SK-N-SH (cell line): ENCODE results near the gene PLD6. TPM values are rescaled to one million over a fixed set of nuclear protein-coding genes. Genes with fewer than 3 reads are reported as not detected.

Experiments
- CTCF ChIA-PET: fragments of 300-600, 350-600 bp; formaldehyde crosslinking; extraction: SDS; loops from one replicate; lab custom pipeline; 2021; lab: Yijun Ruan, JAX
- POLR2A ChIA-PET: fragments of 350-600 bp; sonication (Branson Sonifier 250); formaldehyde crosslinking; extraction: SDS; loops from one replicate; lab custom pipeline; 2020; ENCODE audit warnings: antibody characterized with exemption, inconsistent platforms; lab: Yijun Ruan, JAX
- DNase-seq: peaks from one replicate; pipeline ENCODE4 v3.0.0; 2012
- H2AFZ ChIP-seq: fragments of 200-600 bp; sonication (generic); 2 replicates; pipeline ENCODE4 v1.8.1; 2016; ENCODE audit warnings: antibody characterized with exemption, mild to moderate bottlenecking, low read depth
- H3F3A ChIP-seq: fragments of 200-600 bp; sonication (generic); replicated peaks from 2 replicates; pipeline ENCODE3; 2016; ENCODE audit warnings: antibody characterized with exemption, mild to moderate bottlenecking; ENCODE audit not compliant: insufficient read depth
- H3K27ac ChIP-seq, 2 experiments: fragments of 200-500 bp in 1 of 2; fragments of 200-600 bp in 1 of 2; sonication (Bioruptor generic) in 1 of 2; sonication (generic), shearing (Covaris generic) in 1 of 2; 2 replicates each; pipeline versions ENCODE4 v1.5.1 to v1.6.1; 2014 to 2016; ENCODE audit warnings: low read depth in 2 of 2, inconsistent platforms in 1 of 2, low read length in 1 of 2, mild to moderate bottlenecking in 1 of 2, mixed read lengths in 1 of 2
- H3K27me3 ChIP-seq: fragments of 200-600 bp; sonication (generic), shearing (Covaris generic); 2 replicates; pipeline ENCODE4 v1.6.1; 2016; ENCODE audit warnings: mixed run types; ENCODE audit not compliant: insufficient read depth
- H3K36me3 ChIP-seq, 2 experiments: fragments of 200-500 bp in 1 of 2; fragments of 200-600 bp in 1 of 2; sonication (Bioruptor generic) in 1 of 2; sonication (generic) in 1 of 2; replicated peaks in 1 of 2; 2 replicates each; pipeline versions ENCODE3 to v1.5.1; 2014 to 2016; ENCODE audit warnings: low read length in 1 of 2, mild to moderate bottlenecking in 1 of 2; ENCODE audit not compliant: insufficient read depth in 2 of 2, control insufficient read depth in 1 of 2
- H3K4me1 ChIP-seq, 2 experiments: fragments of 200-500 bp in 1 of 2; fragments of 200-600 bp in 1 of 2; sonication (Bioruptor generic) in 1 of 2; sonication (generic), shearing (Covaris generic) in 1 of 2; 2 replicates each; pipeline versions ENCODE4 v1.5.1 to v1.6.1; 2014 to 2016; ENCODE audit warnings: low read depth in 1 of 2, low read length in 1 of 2, mixed run types in 1 of 2; ENCODE audit not compliant: insufficient read depth in 2 of 2, control insufficient read depth in 1 of 2
- H3K4me2 ChIP-seq: fragments of 200-600 bp; sonication (generic), shearing (Covaris generic); 2 replicates; pipeline ENCODE4 v1.6.1; 2017; ENCODE audit warnings: mixed run types
- H3K4me3 ChIP-seq, 2 experiments: fragments of 200-500 bp in 1 of 2; fragments of 200-600 bp in 1 of 2; sonication (Bioruptor generic) in 1 of 2; sonication (generic), shearing (Covaris generic) in 1 of 2; 2 replicates each; pipeline versions ENCODE4 v1.5.1 to v1.8.1; 2014 to 2016; ENCODE audit warnings: low read depth in 2 of 2, inconsistent platforms in 1 of 2, low read length in 1 of 2, mild to moderate bottlenecking in 1 of 2, mixed read lengths in 1 of 2, moderate library complexity in 1 of 2
- H3K79me2 ChIP-seq: fragments of 200-600 bp; sonication (generic); 2 replicates; pipeline ENCODE4 v1.8.1; 2017; ENCODE audit warnings: mild to moderate bottlenecking; ENCODE audit not compliant: insufficient read depth
- H3K9ac ChIP-seq: fragments of 200-600 bp; sonication (generic); 2 replicates; pipeline ENCODE4 v1.6.1; 2017; ENCODE audit warnings: mixed run types
- H3K9me2 ChIP-seq: fragments of 200-600 bp; sonication (generic); 2 replicates; pipeline ENCODE4 v1.6.1; 2017; ENCODE audit warnings: mixed run types
- H3K9me3 ChIP-seq: fragments of 200-600 bp; sonication (generic); 2 replicates; pipeline ENCODE4 v1.6.1; 2017; ENCODE audit warnings: mixed run types, mild to moderate bottlenecking, moderate library complexity
- H4K20me1 ChIP-seq: fragments of 200-600 bp; sonication (generic); 2 replicates; pipeline ENCODE4 v1.6.1; 2017; ENCODE audit warnings: mild to moderate bottlenecking, mixed run types; ENCODE audit not compliant: insufficient read depth
- CHD2 ChIP-seq: fragments of 150-350 bp; IDR thresholded peaks from 2 replicates; pipeline ENCODE4 v1.6.1; 2018; ENCODE audit warnings: low read length; ENCODE audit not compliant: partially characterized antibody
- ELF1 ChIP-seq: IDR thresholded peaks from 2 replicates; pipeline ENCODE4 v1.4.0; 2012
- EP300 ChIP-seq, 2 experiments: IDR thresholded peaks; 2 replicates each; pipeline versions ENCODE4 v1.4.0 to v1.6.1; 2012; ENCODE audit warnings: borderline replicate concordance in 1 of 2, low read depth in 1 of 2, low read length in 1 of 2
- EZH2phosphoT487 ChIP-seq: fragments of 200-600 bp; sonication (generic); IDR thresholded peaks from 2 replicates; pipeline ENCODE4 v1.6.1; 2017; ENCODE audit warnings: low read depth, mixed run types, mild to moderate bottlenecking, antibody characterized with exemption, moderate library complexity, borderline replicate concordance
- FOSL2 ChIP-seq: IDR thresholded peaks from 2 replicates; pipeline ENCODE4 v1.4.0; 2012; ENCODE audit warnings: low read depth, mild to moderate bottlenecking, moderate library complexity, borderline replicate concordance
- GATA2 ChIP-seq: sonication (generic); formaldehyde crosslinking; IDR thresholded peaks from 2 replicates; pipeline ENCODE4 v1.5.0; 2020; ENCODE audit warnings: mild to moderate bottlenecking, missing genetic modification reagents
- MEF2A ChIP-seq: IDR thresholded peaks from 2 replicates; pipeline ENCODE4 v1.4.0; 2012; ENCODE audit warnings: low read depth, borderline replicate concordance
- MXI1 ChIP-seq: IDR thresholded peaks from 2 replicates; pipeline ENCODE4 v1.6.1; 2012; ENCODE audit warnings: mild to moderate bottlenecking, low read depth, low read length, improper control_type of control experiment
- NFIC ChIP-seq: IDR thresholded peaks from 2 replicates; pipeline ENCODE4 v1.4.0; 2012; ENCODE audit warnings: borderline replicate concordance
- NRF1 ChIP-seq: IDR thresholded peaks from 2 replicates; pipeline ENCODE4 v1.6.1; 2012; ENCODE audit warnings: low read depth, mild to moderate bottlenecking, low read length
- RAD21 ChIP-seq: IDR thresholded peaks from 2 replicates; pipeline ENCODE4 v1.6.1; 2012; ENCODE audit warnings: mild to moderate bottlenecking, low read length
- SIN3A ChIP-seq: IDR thresholded peaks from 2 replicates; pipeline ENCODE4 v1.6.1; 2012; ENCODE audit warnings: low read depth, mild to moderate bottlenecking, low read length, moderate library complexity, borderline replicate concordance
- TAF1 ChIP-seq: IDR thresholded peaks from 2 replicates; pipeline ENCODE4 v1.6.1; 2012; ENCODE audit warnings: low read depth, mild to moderate bottlenecking, low read length, moderate library complexity, borderline replicate concordance
- TCF12 ChIP-seq: IDR thresholded peaks from 2 replicates; pipeline ENCODE4 v1.4.0; 2012
- USF1 ChIP-seq: IDR thresholded peaks from 2 replicates; pipeline ENCODE4 v1.4.0; 2012; ENCODE audit warnings: low read depth, borderline replicate concordance
- USF2 ChIP-seq: fragments of 150-350 bp; IDR thresholded peaks from 2 replicates; pipeline ENCODE4 v1.6.1; 2017; ENCODE audit warnings: antibody characterized with exemption, low read length, low read depth, borderline replicate concordance
- YY1 ChIP-seq: IDR thresholded peaks from 2 replicates; pipeline ENCODE4 v1.4.0; 2012; ENCODE audit warnings: low read depth, mild to moderate bottlenecking
- ZBTB33 ChIP-seq: IDR thresholded peaks from 2 replicates; pipeline ENCODE4 v1.4.0; 2012; ENCODE audit warnings: low read depth, borderline replicate concordance
- WGBS: methylation state at CpG from one replicate; pipeline ENCODE4 v1.1.6; 2017; ENCODE audit warnings: low lambda C conversion rate; 5-methylcytosine and 5-hydroxymethylcytosine counted together
- polyA plus RNA-seq, 3 experiments: library from polyadenylated mRNA; depleted of rRNA; stranded (reverse); fragments of >200 nt; gene quantifications; 2 replicates each; pipeline ENCODE4 v1.2.3, GENCODE V29; 2012
- TF ChIP-seq, protein P1 (sequence below): IDR thresholded peaks from 2 replicates; pipeline ENCODE4 v1.4.0; 2012; ENCODE audit warnings: low read depth
- TF ChIP-seq, protein P2 (sequence below): fragments of 200-600 bp; sonication (generic); IDR thresholded peaks from 2 replicates; pipeline ENCODE4 v1.6.1; 2017; ENCODE audit warnings: antibody characterized with exemption, mild to moderate bottlenecking, moderate library complexity
- TF ChIP-seq, protein P3 (sequence below): IDR thresholded peaks from 2 replicates; pipeline ENCODE4; 2012

The PLD6 gene, protein sequence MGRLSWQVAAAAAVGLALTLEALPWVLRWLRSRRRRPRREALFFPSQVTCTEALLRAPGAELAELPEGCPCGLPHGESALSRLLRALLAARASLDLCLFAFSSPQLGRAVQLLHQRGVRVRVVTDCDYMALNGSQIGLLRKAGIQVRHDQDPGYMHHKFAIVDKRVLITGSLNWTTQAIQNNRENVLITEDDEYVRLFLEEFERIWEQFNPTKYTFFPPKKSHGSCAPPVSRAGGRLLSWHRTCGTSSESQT
- 3.7 and 4.5 TPM in 2 replicates for polyA plus RNA-seq (2012; rRNA removed)
- 4.3 and 4.9 TPM in 2 replicates for polyA plus RNA-seq (2012; cell fraction: cytosol; rRNA removed)
- 3.8 and 6.5 TPM in 2 replicates for polyA plus RNA-seq (2012; cell fraction: nucleus; rRNA removed)

- Histone ChIP-seq H4K20me1 (no peaks in the 10 kb centered on the region), H3K79me2 (peaks cover 12% of the 10 kb centered on the region; the same call in 1 of the 2 replicates), H3K9me3 (no peaks in the 10 kb centered on the region), H3K9me2 (no peaks in the 10 kb centered on the region), H3K27me3 (no peaks in the 10 kb centered on the region), H3F3A (peaks cover 17% of the 10 kb centered on the region), H2AFZ (peak within 1 kb of the TSS; percentile 87), H3K4me1 (peaks cover 20 to 29% of the 10 kb centered on the region in 2 experiments; a peak in 3 of 4 replicates), H3K4me2 (peak within 1 kb of the TSS; percentile 99), H3K27ac (peak within 1 kb of the TSS in 1 of 2 experiments; percentile 40; a peak in 3 of 4 replicates), H3K36me3 (peaks cover 0 to 2% of the 10 kb centered on the region in 2 experiments), H3K4me3 (peak within 1 kb of the TSS; percentile 57 to 65), H3K9ac (peak within 1 kb of the TSS; percentile 76)
- CTCF ChIA-PET = interaction anchor here (1.5 kb wide), 1 partner anchor 15 kb away, joined by 3 read pairs; no protein-coding TSS in a partner anchor
- DNase-seq = peak; percentile 96
- POLR2A ChIA-PET = interaction anchor here (1.0 to 1.9 kb wide), 2 partner anchors 8 to 31 kb away, joined by 3 to 5 read pairs; partner anchors contain the start of gene FLCN
- TF ChIP-seq FOSL2 = no peak
- no peak for TF ChIP-seq ZBTB33
- TF ChIP-seq, protein P1, sequence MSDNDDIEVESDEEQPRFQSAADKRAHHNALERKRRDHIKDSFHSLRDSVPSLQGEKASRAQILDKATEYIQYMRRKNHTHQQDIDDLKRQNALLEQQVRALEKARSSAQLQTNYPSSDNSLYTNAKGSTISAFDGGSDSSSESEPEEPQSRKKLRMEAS = peak; percentile 96
- no peak for TF ChIP-seq MEF2A
- peak; percentile 40 for TF ChIP-seq CHD2
- TF ChIP-seq EZH2phosphoT487 = no peak
- TF ChIP-seq, protein P2, sequence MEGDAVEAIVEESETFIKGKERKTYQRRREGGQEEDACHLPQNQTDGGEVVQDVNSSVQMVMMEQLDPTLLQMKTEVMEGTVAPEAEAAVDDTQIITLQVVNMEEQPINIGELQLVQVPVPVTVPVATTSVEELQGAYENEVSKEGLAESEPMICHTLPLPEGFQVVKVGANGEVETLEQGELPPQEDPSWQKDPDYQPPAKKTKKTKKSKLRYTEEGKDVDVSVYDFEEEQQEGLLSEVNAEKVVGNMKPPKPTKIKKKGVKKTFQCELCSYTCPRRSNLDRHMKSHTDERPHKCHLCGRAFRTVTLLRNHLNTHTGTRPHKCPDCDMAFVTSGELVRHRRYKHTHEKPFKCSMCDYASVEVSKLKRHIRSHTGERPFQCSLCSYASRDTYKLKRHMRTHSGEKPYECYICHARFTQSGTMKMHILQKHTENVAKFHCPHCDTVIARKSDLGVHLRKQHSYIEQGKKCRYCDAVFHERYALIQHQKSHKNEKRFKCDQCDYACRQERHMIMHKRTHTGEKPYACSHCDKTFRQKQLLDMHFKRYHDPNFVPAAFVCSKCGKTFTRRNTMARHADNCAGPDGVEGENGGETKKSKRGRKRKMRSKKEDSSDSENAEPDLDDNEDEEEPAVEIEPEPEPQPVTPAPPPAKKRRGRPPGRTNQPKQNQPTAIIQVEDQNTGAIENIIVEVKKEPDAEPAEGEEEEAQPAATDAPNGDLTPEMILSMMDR = no peak
- TF ChIP-seq NFIC = peak; percentile 88
- peak; percentile 93 for TF ChIP-seq MXI1
- no peak; a peak in 1 of 4 replicates for TF ChIP-seq EP300 (IDR thresholded peaks at IDR 0.05; ENCODE audit: borderline replicate concordance in 1 of 2, low read depth in 1 of 2, low read length in 1 of 2)
- TF ChIP-seq, protein P3, sequence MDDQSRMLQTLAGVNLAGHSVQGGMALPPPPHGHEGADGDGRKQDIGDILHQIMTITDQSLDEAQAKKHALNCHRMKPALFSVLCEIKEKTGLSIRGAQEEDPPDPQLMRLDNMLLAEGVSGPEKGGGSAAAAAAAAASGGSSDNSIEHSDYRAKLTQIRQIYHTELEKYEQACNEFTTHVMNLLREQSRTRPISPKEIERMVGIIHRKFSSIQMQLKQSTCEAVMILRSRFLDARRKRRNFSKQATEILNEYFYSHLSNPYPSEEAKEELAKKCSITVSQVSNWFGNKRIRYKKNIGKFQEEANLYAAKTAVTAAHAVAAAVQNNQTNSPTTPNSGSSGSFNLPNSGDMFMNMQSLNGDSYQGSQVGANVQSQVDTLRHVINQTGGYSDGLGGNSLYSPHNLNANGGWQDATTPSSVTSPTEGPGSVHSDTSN = 0 out of 2 replicates have a peak, but pooled peaks have one; percentile 11
- TF ChIP-seq TAF1 = no peak
- no peak for TF ChIP-seq SIN3A
- no peak for TF ChIP-seq RAD21
- peak; percentile 91 for TF ChIP-seq USF1
- no peak for TF ChIP-seq ELF1
- peak; percentile 75 for TF ChIP-seq USF2
- TF ChIP-seq YY1 = no peak
- no peak for TF ChIP-seq GATA2 (CRISPR knock-in tag)
- TF ChIP-seq NRF1 = peak; percentile 53; the same call in 1 of the 2 replicates
- TF ChIP-seq TCF12 = no peak
- 38% methylated on average over 22 of the region's 78 CpGs for WGBS
These were observed at the start of gene PLD6 for GRCh38 chr17:17206124-17206912. Gene PLD6, minus strand, starts transcription at chr17:17206333. Its CDS starts 47 bp downstream, at chr17:17206286.
